HepG2 (cell line): Measurements from ENCODE around the gene CCDC142. TPM values are rescaled to one million over a fixed set of nuclear protein-coding genes. Genes with fewer than 3 reads are reported as not detected.

ENCODE experiments used
- ATF4 ChIP-seq, 2 experiments: fragments of 450-650 bp in 1 of 2; sonication (generic) in 1 of 2; formaldehyde crosslinking; IDR thresholded peaks; 2 replicates each; pipeline versions ENCODE4 v1.5.0 to v1.8.0; 2020 to 2022; ENCODE audit warnings: mild to moderate bottlenecking in 1 of 2, missing genetic modification reagents in 1 of 2
- BRD4 ChIP-seq: sonication (generic); formaldehyde crosslinking; IDR thresholded peaks from 2 replicates; pipeline ENCODE4 v1.4.0; 2020; ENCODE audit warnings: missing genetic modification reagents
- ERF ChIP-seq: IDR thresholded peaks from 2 replicates; pipeline ENCODE4 v1.6.1; 2018; ENCODE audit warnings: missing biosample characterization, missing genetic modification reagents
- GATAD1 ChIP-seq: IDR thresholded peaks from 2 replicates; pipeline ENCODE4 v1.6.1; 2016; ENCODE audit warnings: missing genetic modification reagents, missing compliant biosample characterization
- IKZF1 ChIP-seq: fragments of 450-650 bp; IDR thresholded peaks from 2 replicates; pipeline ENCODE4 v1.7.1; 2016
- KDM5A ChIP-seq: fragments of 200-600 bp; sonication (generic); IDR thresholded peaks from 2 replicates; pipeline ENCODE4 v1.7.0; 2018; ENCODE audit warnings: antibody characterized with exemption, mild to moderate bottlenecking, low read length, borderline replicate concordance
- MIER2 ChIP-seq: IDR thresholded peaks from 2 replicates; pipeline ENCODE4 v1.6.1; 2016; ENCODE audit warnings: missing biosample characterization, missing genetic modification reagents
- PCBP1 ChIP-seq: fragments of 200-400 bp; formaldehyde crosslinking; IDR thresholded peaks from 2 replicates; pipeline ENCODE4 v1.6.1; 2017; ENCODE audit warnings: mild to moderate bottlenecking, low read depth, low read length, borderline replicate concordance
- PHB2 ChIP-seq: fragments of 450-650 bp; IDR thresholded peaks from 2 replicates; pipeline ENCODE4 v1.6.1; 2018; ENCODE audit not compliant: partially characterized antibody
- POLR2A ChIP-seq, 2 experiments: IDR thresholded peaks; 2 replicates each; pipeline ENCODE4 v1.6.1; 2011; ENCODE audit warnings: low read depth in 2 of 2, low read length in 2 of 2, mild to moderate bottlenecking in 1 of 2, moderate library complexity in 1 of 2; ENCODE audit not compliant: insufficient read depth in 1 of 2
- POLR2AphosphoS2 ChIP-seq: IDR thresholded peaks from 2 replicates; pipeline ENCODE4 v1.6.1; 2011; ENCODE audit warnings: low read depth, low read length, improper control_type of control experiment
- RFX5 ChIP-seq: IDR thresholded peaks from 2 replicates; pipeline ENCODE4 v1.6.1; 2011; ENCODE audit warnings: low read depth, low read length, improper control_type of control experiment
- RFXANK ChIP-seq: IDR thresholded peaks from 2 replicates; pipeline ENCODE4 v1.6.1; 2016
- STAT6 ChIP-seq: sonication (generic); formaldehyde crosslinking; IDR thresholded peaks from 2 replicates; pipeline ENCODE4 v1.4.0; 2020; ENCODE audit warnings: missing genetic modification reagents, mild to moderate bottlenecking, borderline replicate concordance
- TRIM24 ChIP-seq: sonication (generic); formaldehyde crosslinking; IDR thresholded peaks from 2 replicates; pipeline ENCODE4 v1.8.0; 2022; ENCODE audit warnings: mild to moderate bottlenecking, missing genetic modification reagents
- ZNF317 ChIP-seq: sonication (generic); formaldehyde crosslinking; IDR thresholded peaks from 2 replicates; pipeline ENCODE4 v1.5.0; 2020; ENCODE audit warnings: mild to moderate bottlenecking, missing genetic modification reagents
- ZNF619 ChIP-seq: sonication (generic); formaldehyde crosslinking; IDR thresholded peaks from 2 replicates; pipeline ENCODE4 v1.4.0; 2020; ENCODE audit warnings: mild to moderate bottlenecking, missing genetic modification reagents
- ZNF704 ChIP-seq: sonication (generic); formaldehyde crosslinking; IDR thresholded peaks from 2 replicates; pipeline ENCODE4 v1.8.1; 2023; ENCODE audit warnings: mild to moderate bottlenecking, inconsistent platforms, moderate library complexity, missing genetic modification reagents, borderline replicate concordance
- ZNF713 ChIP-seq: sonication (generic); formaldehyde crosslinking; IDR thresholded peaks from 2 replicates; pipeline ENCODE4 v1.4.0; 2020; ENCODE audit warnings: mild to moderate bottlenecking, missing genetic modification reagents
- ZNF780A ChIP-seq: sonication (generic); formaldehyde crosslinking; IDR thresholded peaks from 2 replicates; pipeline ENCODE4 v1.8.0; 2022; ENCODE audit warnings: mild to moderate bottlenecking, missing genetic modification reagents, moderate library complexity
- polyA plus RNA-seq, 8 experiments: library from polyadenylated mRNA; depleted of rRNA in 3 of 8; stranded (reverse) in 7 of 8; unstranded in 1 of 8; fragments of >200 nt; fragmentation: Illumina TruSeq in 4 of 8; extraction: Trizol in 4 of 8; gene quantifications; 2 replicates each; pipeline versions ENCODE4 v1.2.1 to v1.2.3, GENCODE V29; 2011 to 2016; ENCODE audit warnings: low read depth in 4 of 8, missing spikeins in 1 of 8, mixed read lengths in 1 of 8; ENCODE audit not compliant: insufficient read depth in 1 of 8
- total RNA-seq, 5 experiments: library from RNA; depleted of rRNA; stranded (reverse); fragments of >200 nt; fragmentation: Illumina TruSeq; extraction: Trizol; gene quantifications; 2 replicates each; pipeline ENCODE4 v1.2.3, GENCODE V29; 2016; ENCODE audit warnings: low read depth in 1 of 5
- TF ChIP-seq, protein P1 (sequence below): sonication (generic); formaldehyde crosslinking; IDR thresholded peaks from 2 replicates; pipeline ENCODE4 v1.8.0; 2022; ENCODE audit warnings: missing genetic modification reagents, low read depth, mild to moderate bottlenecking, borderline replicate concordance
- TF ChIP-seq, protein P2 (sequence below): IDR thresholded peaks from 2 replicates; pipeline ENCODE4 v1.6.1; 2012; ENCODE audit warnings: low read depth, low read length, improper control_type of control experiment

CCDC142 gene
- total and polyA plus RNA-seq, 2 of the 13 experiments (the other 11 are each of a cell fraction or from before 2014, with no cell fraction given) = 14.7 to 30.4 TPM

- TF ChIP-seq ERF = peak; percentile 77
- TF ChIP-seq POLR2A (IDR thresholded peaks at IDR 0.05; ENCODE audit: insufficient read depth in 1 of 2, low read depth in 2 of 2, low read length in 2 of 2) = peak; percentile 75 to 89
- TF ChIP-seq RFXANK (CRISPR knock-in tag) = peak; percentile 76
- TF ChIP-seq ATF4 (CRISPR knock-in tag; IDR thresholded peaks at IDR 0.05) = peak in 1 of 2 experiments; percentile 84; a peak in 2 of 4 replicates
- no peak for TF ChIP-seq IKZF1
- no peak for TF ChIP-seq PHB2
- TF ChIP-seq TRIM24 (CRISPR knock-in tag) = peak; percentile 25; the same call in 1 of the 2 replicates
- peak; percentile 68 for TF ChIP-seq BRD4 (CRISPR knock-in tag)
- TF ChIP-seq, protein P1, sequence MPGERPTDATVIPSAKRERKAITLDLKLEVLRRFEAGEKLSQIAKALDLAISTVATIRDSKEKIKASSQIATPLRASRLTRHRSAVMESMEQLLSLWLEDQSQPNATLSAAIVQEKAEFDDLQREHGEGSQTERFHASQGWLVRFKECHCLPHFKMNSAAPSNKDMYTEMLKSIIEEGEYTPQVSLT = peak; percentile 96
- TF ChIP-seq GATAD1 (CRISPR knock-in tag) = peak; percentile 99
- TF ChIP-seq, protein P2, sequence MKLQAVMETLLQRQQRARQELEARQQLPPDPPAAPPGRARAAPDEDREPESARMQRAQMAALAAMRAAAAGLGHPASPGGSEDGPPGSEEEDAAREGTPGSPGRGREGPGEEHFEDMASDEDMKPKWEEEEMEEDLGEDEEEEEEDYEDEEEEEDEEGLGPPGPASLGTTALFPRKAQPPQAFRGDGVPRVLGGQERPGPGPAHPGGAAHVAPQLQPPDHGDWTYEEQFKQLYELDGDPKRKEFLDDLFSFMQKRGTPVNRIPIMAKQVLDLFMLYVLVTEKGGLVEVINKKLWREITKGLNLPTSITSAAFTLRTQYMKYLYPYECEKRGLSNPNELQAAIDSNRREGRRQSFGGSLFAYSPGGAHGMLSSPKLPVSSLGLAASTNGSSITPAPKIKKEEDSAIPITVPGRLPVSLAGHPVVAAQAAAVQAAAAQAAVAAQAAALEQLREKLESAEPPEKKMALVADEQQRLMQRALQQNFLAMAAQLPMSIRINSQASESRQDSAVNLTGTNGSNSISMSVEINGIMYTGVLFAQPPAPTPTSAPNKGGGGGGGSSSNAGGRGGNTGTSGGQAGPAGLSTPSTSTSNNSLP = peak; percentile 80
- peak; percentile 13; the same call in 1 of the 2 replicates for TF ChIP-seq RFX5
- peak; percentile 99 for TF ChIP-seq KDM5A
- TF ChIP-seq STAT6 (CRISPR knock-in tag) = peak; percentile 97
- TF ChIP-seq ZNF780A (CRISPR knock-in tag) = no peak; the same call in none of the 2 replicates
- TF ChIP-seq MIER2 (CRISPR knock-in tag) = no peak
- peak; percentile 71 for TF ChIP-seq ZNF317 (CRISPR knock-in tag)
- TF ChIP-seq PCBP1 = 0 out of 2 replicates have a peak, but pooled peaks have one; percentile 88
- no peak for TF ChIP-seq POLR2AphosphoS2
- TF ChIP-seq ZNF619 (CRISPR knock-in tag) = no peak; the same call in 1 of the 2 replicates
- TF ChIP-seq ZNF704 (CRISPR knock-in tag) = no peak
- 0 out of 2 replicates have a peak, but pooled peaks have one; percentile 28 for TF ChIP-seq ZNF713 (CRISPR knock-in tag)
These were observed at the start of gene CCDC142, which contains the start of gene TTC31 (continued) for GRCh38 chr2:74482801-74483674.
